HG03571 (cell line): ENCODE results near the gene SLC2A4RG.
"Not testable (repeated sequence)": the region's sequence is repeated elsewhere in the genome, so short reads cannot be mapped to it uniquely, and the experiment has no call there.

Source experiments
- ATAC-seq: cut with Tn5 transposase; IDR thresholded peaks from one replicate; pipeline ENCODE4 v1.9.1; 2021; ENCODE audit not compliant: unreplicated experiment

Gene SLC2A4RG

GRCh38 chr20:63712191-63712590 is 27.4 kb upstream of the SLC2A4RG start:
- no peak for ATAC-seq

- ATAC-seq = no peak
Measured at GRCh38 chr20:63714858-63715257, 24.7 kb upstream of the SLC2A4RG start.

GRCh38 chr20:63718996-63719395 is 20.6 kb upstream of the SLC2A4RG start:
- ATAC-seq = no peak

GRCh38 chr20:63722967-63723622 is 16.5 kb upstream of the SLC2A4RG start:
- ATAC-seq = not testable (repeated sequence)

GRCh38 chr20:63730189-63730733 is 9.3 kb upstream of the SLC2A4RG start:
- not testable (repeated sequence) for ATAC-seq

GRCh38 chr20:63731410-63731809 is 8.2 kb upstream of the SLC2A4RG start:
- no peak for ATAC-seq

GRCh38 chr20:63732118-63733095 is 7.2 kb upstream of the SLC2A4RG start:
- no peak for ATAC-seq

GRCh38 chr20:63733117-63733516 is 6.5 kb upstream of the SLC2A4RG start:
- no peak for ATAC-seq

GRCh38 chr20:63733579-63734081 is 5.9 kb upstream of the SLC2A4RG start:
- no peak for ATAC-seq

- no peak for ATAC-seq
Measured at GRCh38 chr20:63734111-63734945, 5.2 kb upstream of the SLC2A4RG start.

- no peak for ATAC-seq
Measured at GRCh38 chr20:63734946-63735858, 4.4 kb upstream of the SLC2A4RG start.

- ATAC-seq = no peak
Measured at GRCh38 chr20:63735859-63736718, 3.5 kb upstream of the SLC2A4RG start, which contains the start of gene LIME1. TSS of gene LIME1 (plus strand) at chr20:63736664. CDS start at chr20:63737550, 886 bp downstream.

GRCh38 chr20:63736893-63737694 is 2.5 kb upstream of the SLC2A4RG start:
- ATAC-seq = no peak

- no peak for ATAC-seq
Measured at GRCh38 chr20:63737695-63737944, 2.0 kb upstream of the SLC2A4RG start.

- ATAC-seq = no peak
Measured at GRCh38 chr20:63737945-63738686, 1.5 kb upstream of the SLC2A4RG start.

GRCh38 chr20:63738687-63739129 is 868 bp upstream of the SLC2A4RG start:
- ATAC-seq = no peak

- ATAC-seq = no peak
Measured at GRCh38 chr20:63740070-63740626, 572 bp downstream of the SLC2A4RG start.
